Measurements from ENCODE around the gene CDK2AP2. TPM values are rescaled to one million over a fixed set of nuclear protein-coding genes. Genes with fewer than 3 reads are reported as not detected.
"Not testable (repeated sequence)": the region's sequence is repeated elsewhere in the genome, so short reads cannot be mapped to it uniquely, and the experiment has no call there.

The CDK2AP2 gene
- total RNA-seq, 1 experiment from 2014 or later = 91.5 TPM

GRCh38 chr11:67491276-67492068 lies 16.5 kb downstream of the CDK2AP2 start:
- DNase-seq = peak; percentile 43
- Histone ChIP-seq H4K20me1 (ENCODE audit: insufficient read depth, low read depth, low read length) (no peaks in the 10 kb centered on the region), H3K27me3 (ENCODE audit: low read length) (no peaks in the 10 kb centered on the region), H3K4me3 (ENCODE audit: low read length) (no peak overlapping the region), H3K36me3 (ENCODE audit: insufficient read depth, low read length) (peaks cover 15% of the 10 kb centered on the region; the same call in 1 of the 2 replicates), H3K4me1 (ENCODE audit: low read length) (peaks cover 18% of the 10 kb centered on the region), H3K9me3 (ENCODE audit: low read length) (no peaks in the 10 kb centered on the region), H3K79me2 (ENCODE audit: low read length) (peaks cover 4% of the 10 kb centered on the region), H3K4me2 (ENCODE audit: low read depth, low read length, poor library complexity, severe bottlenecking) (no peak overlapping the region), H3K9me2 (replicated peaks; ENCODE audit: insufficient read depth, low read length) (no peaks in the 10 kb centered on the region), H3K9ac (ENCODE audit: low read length) (no peak overlapping the region), H2AFZ (ENCODE audit: low read length) (no peak overlapping the region), H3K27ac (ENCODE audit: low read length) (no peak overlapping the region)

- Histone ChIP-seq H3K79me2 (ENCODE audit: low read length) (peaks cover 8% of the 10 kb centered on the region), H3K9me2 (replicated peaks; ENCODE audit: insufficient read depth, low read length) (no peaks in the 10 kb centered on the region), H3K9ac (ENCODE audit: low read length) (no peak overlapping the region), H3K27ac (ENCODE audit: low read length) (no peak overlapping the region), H3K27me3 (ENCODE audit: low read length) (no peaks in the 10 kb centered on the region), H3K4me1 (ENCODE audit: low read length) (peaks cover 26% of the 10 kb centered on the region), H3K36me3 (ENCODE audit: insufficient read depth, low read length) (peaks cover 15% of the 10 kb centered on the region; the same call in 1 of the 2 replicates), H2AFZ (ENCODE audit: low read length) (no peak overlapping the region), H3K4me2 (ENCODE audit: low read depth, low read length, poor library complexity, severe bottlenecking) (no peak overlapping the region), H3K4me3 (ENCODE audit: low read length) (no peak overlapping the region), H4K20me1 (ENCODE audit: insufficient read depth, low read depth, low read length) (no peaks in the 10 kb centered on the region), H3K9me3 (ENCODE audit: low read length) (no peaks in the 10 kb centered on the region)
- DNase-seq = peak; percentile 41
Measured at GRCh38 chr11:67490727-67491065, 17.3 kb downstream of the CDK2AP2 start.

DNA sequence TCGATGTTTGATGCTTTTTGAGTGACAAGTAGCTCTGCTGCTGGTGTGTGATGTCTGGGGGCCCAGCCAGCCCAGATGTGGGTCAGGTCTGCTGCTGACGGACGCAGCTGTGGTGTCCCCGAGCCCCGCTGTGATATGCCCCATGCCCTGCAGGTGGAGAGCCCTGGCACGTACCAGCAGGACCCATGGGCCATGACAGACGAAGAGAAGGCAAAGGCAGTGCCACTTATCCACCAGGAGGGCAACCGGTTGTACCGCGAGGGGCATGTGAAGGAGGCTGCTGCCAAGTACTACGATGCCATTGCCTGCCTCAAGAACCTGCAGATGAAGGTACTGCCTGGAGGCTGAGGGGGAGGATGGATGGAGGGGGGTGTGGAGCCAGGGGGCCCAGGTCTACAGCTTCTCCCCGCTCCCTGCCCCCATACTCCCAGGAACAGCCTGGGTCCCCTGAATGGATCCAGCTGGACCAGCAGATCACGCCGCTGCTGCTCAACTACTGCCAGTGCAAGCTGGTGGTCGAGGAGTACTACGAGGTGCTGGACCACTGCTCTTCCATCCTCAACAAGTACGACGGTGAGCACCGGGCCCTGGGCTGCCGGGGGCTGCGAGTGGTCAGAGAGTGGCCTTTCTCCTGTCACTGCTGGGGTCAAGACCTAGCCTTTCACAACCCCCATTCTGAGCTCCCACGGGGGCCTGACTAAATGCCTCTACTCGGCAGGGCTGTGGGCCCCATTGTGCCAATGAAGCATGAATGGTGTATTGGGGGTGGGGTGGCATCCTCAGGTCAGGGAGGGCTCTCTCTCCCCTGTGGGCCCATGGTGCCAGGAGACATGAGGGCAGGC lies 17.9 kb downstream of the CDK2AP2 start:
- Histone ChIP-seq H3K36me3 (ENCODE audit: insufficient read depth, low read length) (peaks cover 13% of the 10 kb centered on the region; the same call in 1 of the 2 replicates), H3K4me1 (ENCODE audit: low read length) (peaks cover 32% of the 10 kb centered on the region), H2AFZ (ENCODE audit: low read length) (no peak overlapping the region), H3K27ac (ENCODE audit: low read length) (no peak overlapping the region), H3K9ac (ENCODE audit: low read length) (no peak overlapping the region), H3K4me3 (ENCODE audit: low read length) (no peak overlapping the region), H3K4me2 (ENCODE audit: low read depth, low read length, poor library complexity, severe bottlenecking) (no peak overlapping the region), H3K9me2 (replicated peaks; ENCODE audit: insufficient read depth, low read length) (no peaks in the 10 kb centered on the region), H3K79me2 (ENCODE audit: low read length) (peaks cover 8% of the 10 kb centered on the region), H3K9me3 (ENCODE audit: low read length) (no peaks in the 10 kb centered on the region), H3K27me3 (ENCODE audit: low read length) (no peaks in the 10 kb centered on the region), H4K20me1 (ENCODE audit: insufficient read depth, low read depth, low read length) (no peaks in the 10 kb centered on the region)
- DNase-seq = peak; percentile 52

- H4K20me1 ChIP-seq (ENCODE audit: insufficient read depth, low read depth, low read length) = no peaks in the 10 kb centered on the region
- H3K27ac ChIP-seq (ENCODE audit: low read length) = no peak overlapping the region
- peaks cover 8% of the 10 kb centered on the region for H3K79me2 ChIP-seq (ENCODE audit: low read length)
Measured at GRCh38 chr11:67489203-67489884, 18.6 kb downstream of the CDK2AP2 start.

GRCh38 chr11:67486481-67487195 lies 21.3 kb downstream of the CDK2AP2 start:
- Histone ChIP-seq H4K20me1 (ENCODE audit: insufficient read depth, low read depth, low read length) (no peaks in the 10 kb centered on the region), H3K36me3 (ENCODE audit: insufficient read depth, low read length) (0 out of 2 replicates have a peak, but pooled peaks cover 3% of the 10 kb centered on the region), H3K27me3 (ENCODE audit: low read length) (no peaks in the 10 kb centered on the region), H3K9ac (ENCODE audit: low read length) (no peak overlapping the region), H3K9me3 (ENCODE audit: low read length) (no peaks in the 10 kb centered on the region), H2AFZ (ENCODE audit: low read length) (no peak overlapping the region), H3K79me2 (ENCODE audit: low read length) (peaks cover 15% of the 10 kb centered on the region), H3K4me2 (ENCODE audit: low read depth, low read length, poor library complexity, severe bottlenecking) (peak overlapping the region; percentile 80), H3K4me3 (ENCODE audit: low read length) (no peak overlapping the region), H3K4me1 (ENCODE audit: low read length) (peaks cover 59% of the 10 kb centered on the region), H3K9me2 (replicated peaks; ENCODE audit: insufficient read depth, low read length) (no peaks in the 10 kb centered on the region), H3K27ac (ENCODE audit: low read length) (peak overlapping the region; percentile 32; the same call in 1 of the 2 replicates)
- DNase-seq = no peak

More at GRCh38 chr11:67489203-67489884, 18.6 kb downstream of the CDK2AP2 start:
- Histone ChIP-seq H3K36me3 (ENCODE audit: insufficient read depth, low read length) (peaks cover 13% of the 10 kb centered on the region; the same call in 1 of the 2 replicates), H3K4me1 (ENCODE audit: low read length) (peaks cover 40% of the 10 kb centered on the region), H3K9me2 (replicated peaks; ENCODE audit: insufficient read depth, low read length) (no peaks in the 10 kb centered on the region), H3K9me3 (ENCODE audit: low read length) (no peaks in the 10 kb centered on the region), H3K9ac (ENCODE audit: low read length) (no peak overlapping the region), H3K27me3 (ENCODE audit: low read length) (no peaks in the 10 kb centered on the region), H3K4me3 (ENCODE audit: low read length) (no peak overlapping the region), H2AFZ (ENCODE audit: low read length) (no peak overlapping the region), H3K4me2 (ENCODE audit: low read depth, low read length, poor library complexity, severe bottlenecking) (no peak overlapping the region)
- DNase-seq = no peak

- DNase-seq = peak; percentile 90
- Histone ChIP-seq H3K27ac (ENCODE audit: low read length) (peak overlapping the region; percentile 88), H3K4me1 (ENCODE audit: low read length) (peaks cover 58% of the 10 kb centered on the region), H3K4me2 (ENCODE audit: low read depth, low read length, poor library complexity, severe bottlenecking) (peak overlapping the region; percentile 80), H3K79me2 (ENCODE audit: low read length) (peaks cover 15% of the 10 kb centered on the region)
- H4K20me1 ChIP-seq (ENCODE audit: insufficient read depth, low read depth, low read length); H3K9me3 ChIP-seq (ENCODE audit: low read length); H3K27me3 ChIP-seq (ENCODE audit: low read length); H3K4me3 ChIP-seq (ENCODE audit: low read length); H3K9me2 ChIP-seq (replicated peaks; ENCODE audit: insufficient read depth, low read length); H3K9ac ChIP-seq (ENCODE audit: low read length); H3K36me3 ChIP-seq (ENCODE audit: insufficient read depth, low read length); H2AFZ ChIP-seq (ENCODE audit: low read length): not testable (repeated sequence)
Measured at GRCh38 chr11:67485873-67486361, 22.0 kb downstream of the CDK2AP2 start.

DNA sequence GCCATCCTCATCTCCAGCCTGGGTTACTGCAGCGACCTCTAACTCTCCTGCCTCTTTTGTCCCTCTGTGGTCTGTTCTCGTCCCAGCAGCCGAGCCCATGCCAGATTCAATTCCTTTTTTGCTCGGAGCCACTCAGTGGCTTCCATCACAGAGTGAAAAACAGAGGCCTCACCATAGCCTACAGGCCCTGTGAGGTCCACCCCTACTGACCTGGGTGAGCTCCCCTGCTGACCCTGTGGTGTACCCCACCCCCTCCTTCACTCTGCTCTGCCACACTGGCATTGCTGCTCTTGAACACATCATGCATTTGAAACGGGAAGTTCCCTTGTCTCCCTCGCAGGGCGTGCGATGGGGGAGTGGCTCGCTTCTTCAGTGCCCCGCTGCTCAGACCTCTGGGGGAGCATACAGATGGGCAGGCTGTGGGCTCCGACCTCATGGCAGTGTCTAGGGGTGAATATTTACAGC lies 23.1 kb downstream of the CDK2AP2 start:
- Histone ChIP-seq H3K9me2 (replicated peaks; ENCODE audit: insufficient read depth, low read length) (no peaks in the 10 kb centered on the region), H2AFZ (ENCODE audit: low read length) (no peak overlapping the region), H3K27me3 (ENCODE audit: low read length) (no peaks in the 10 kb centered on the region), H3K36me3 (ENCODE audit: insufficient read depth, low read length) (no peaks in the 10 kb centered on the region), H3K4me1 (ENCODE audit: low read length) (peaks cover 52% of the 10 kb centered on the region), H3K79me2 (ENCODE audit: low read length) (peaks cover 15% of the 10 kb centered on the region), H3K4me2 (ENCODE audit: low read depth, low read length, poor library complexity, severe bottlenecking) (peak overlapping the region; percentile 80), H3K27ac (ENCODE audit: low read length) (peak overlapping the region; percentile 88), H3K9ac (ENCODE audit: low read length) (peak overlapping the region; percentile 70), H3K4me3 (ENCODE audit: low read length) (peak overlapping the region; percentile 60), H4K20me1 (ENCODE audit: insufficient read depth, low read depth, low read length) (no peaks in the 10 kb centered on the region), H3K9me3 (ENCODE audit: low read length) (no peaks in the 10 kb centered on the region)
- peak; percentile 93 for DNase-seq

Data from Karpas-422 (cell line).